ENCODE measurements around the gene KCNH3.
"Not testable (repeated sequence)": the region's sequence is repeated elsewhere in the genome, so short reads cannot be mapped to it uniquely, and the experiment has no call there.

The KCNH3 gene, protein sequence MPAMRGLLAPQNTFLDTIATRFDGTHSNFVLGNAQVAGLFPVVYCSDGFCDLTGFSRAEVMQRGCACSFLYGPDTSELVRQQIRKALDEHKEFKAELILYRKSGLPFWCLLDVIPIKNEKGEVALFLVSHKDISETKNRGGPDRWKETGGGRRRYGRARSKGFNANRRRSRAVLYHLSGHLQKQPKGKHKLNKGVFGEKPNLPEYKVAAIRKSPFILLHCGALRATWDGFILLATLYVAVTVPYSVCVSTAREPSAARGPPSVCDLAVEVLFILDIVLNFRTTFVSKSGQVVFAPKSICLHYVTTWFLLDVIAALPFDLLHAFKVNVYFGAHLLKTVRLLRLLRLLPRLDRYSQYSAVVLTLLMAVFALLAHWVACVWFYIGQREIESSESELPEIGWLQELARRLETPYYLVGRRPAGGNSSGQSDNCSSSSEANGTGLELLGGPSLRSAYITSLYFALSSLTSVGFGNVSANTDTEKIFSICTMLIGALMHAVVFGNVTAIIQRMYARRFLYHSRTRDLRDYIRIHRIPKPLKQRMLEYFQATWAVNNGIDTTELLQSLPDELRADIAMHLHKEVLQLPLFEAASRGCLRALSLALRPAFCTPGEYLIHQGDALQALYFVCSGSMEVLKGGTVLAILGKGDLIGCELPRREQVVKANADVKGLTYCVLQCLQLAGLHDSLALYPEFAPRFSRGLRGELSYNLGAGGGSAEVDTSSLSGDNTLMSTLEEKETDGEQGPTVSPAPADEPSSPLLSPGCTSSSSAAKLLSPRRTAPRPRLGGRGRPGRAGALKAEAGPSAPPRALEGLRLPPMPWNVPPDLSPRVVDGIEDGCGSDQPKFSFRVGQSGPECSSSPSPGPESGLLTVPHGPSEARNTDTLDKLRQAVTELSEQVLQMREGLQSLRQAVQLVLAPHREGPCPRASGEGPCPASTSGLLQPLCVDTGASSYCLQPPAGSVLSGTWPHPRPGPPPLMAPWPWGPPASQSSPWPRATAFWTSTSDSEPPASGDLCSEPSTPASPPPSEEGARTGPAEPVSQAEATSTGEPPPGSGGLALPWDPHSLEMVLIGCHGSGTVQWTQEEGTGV

DNA sequence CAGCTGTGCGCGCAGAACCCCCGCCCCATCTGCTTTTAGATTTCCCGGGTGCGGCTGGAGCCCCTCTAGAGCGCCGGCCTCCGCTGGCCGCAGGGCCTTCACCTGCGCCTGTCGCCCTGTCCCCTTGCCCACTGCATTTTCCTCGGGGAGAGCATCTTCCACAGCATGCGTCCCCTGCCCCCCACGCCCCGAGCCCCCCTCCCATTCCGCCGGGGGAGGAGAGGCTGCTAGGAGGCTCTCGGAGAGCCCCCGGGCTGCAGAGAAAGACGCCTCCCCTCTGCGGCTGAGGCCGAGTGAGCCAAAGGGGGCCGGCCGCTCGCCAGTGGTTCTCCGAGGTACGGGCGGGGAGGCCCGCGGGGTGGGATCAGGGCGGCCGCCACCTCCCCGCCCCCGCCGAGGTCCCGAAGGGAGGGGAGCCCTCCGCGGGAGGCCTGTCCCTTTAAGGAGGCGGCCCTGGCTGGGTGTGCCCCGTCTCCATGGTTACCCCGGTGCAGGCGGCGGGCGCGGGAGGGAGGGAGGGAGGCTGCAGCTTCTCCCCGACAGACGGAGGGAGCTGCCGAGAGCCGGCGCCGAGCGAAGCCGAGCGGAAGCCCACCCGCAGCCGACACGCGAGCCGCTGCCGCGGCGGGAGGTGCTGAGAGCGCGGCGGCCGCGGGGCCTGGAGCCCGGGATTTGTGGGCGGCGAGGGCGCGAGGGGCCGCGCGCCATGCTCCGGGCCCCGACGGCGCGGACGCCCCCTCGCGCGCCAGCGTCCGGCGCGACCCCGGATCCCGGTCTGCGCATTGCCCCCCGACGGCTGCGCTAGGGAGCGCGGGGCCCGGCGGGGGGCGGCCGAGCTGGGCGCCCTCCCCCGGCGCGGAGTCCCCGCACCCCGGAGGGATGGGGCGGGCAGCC, at the start of gene KCNH3:
Gene KCNH3 (plus strand): TSS at position 521 of the 894 bp plus-strand sequence. CDS start 387 bp downstream, outside the sequence.
- peak; percentile 17 to 20 for DNase-seq (ENCODE audit: low read depth in 2 of 2)

- DNase-seq (ENCODE audit: low read depth in 2 of 2): no peak
Measured at GRCh38 chr12:49489154-49489553, 49.7 kb upstream of the KCNH3 start.

DNA sequence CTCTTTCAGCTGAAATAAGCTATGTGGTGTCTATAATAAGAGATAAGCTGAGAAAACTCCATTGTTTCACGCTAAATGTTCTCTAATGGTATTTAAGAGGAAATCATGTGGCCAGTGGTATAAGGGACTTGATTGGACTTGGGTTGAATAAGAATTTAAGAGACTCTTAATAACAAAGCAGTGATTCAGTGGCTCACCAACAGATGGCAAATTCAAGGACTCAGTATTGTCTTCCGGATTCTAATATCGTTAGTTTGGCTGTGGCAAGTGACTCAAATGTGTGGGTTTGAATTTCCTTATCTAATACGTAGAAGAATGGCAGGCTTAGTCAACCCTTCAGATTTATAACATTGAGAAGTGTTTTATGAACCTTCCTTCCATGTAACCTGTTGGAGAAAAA, 49.1 kb upstream of the KCNH3 start:
- DNase-seq (ENCODE audit: low read depth in 2 of 2): no peak

GRCh38 chr12:49491823-49492222, 47.0 kb upstream of the KCNH3 start:
- no peak for DNase-seq (ENCODE audit: low read depth in 2 of 2)

DNA sequence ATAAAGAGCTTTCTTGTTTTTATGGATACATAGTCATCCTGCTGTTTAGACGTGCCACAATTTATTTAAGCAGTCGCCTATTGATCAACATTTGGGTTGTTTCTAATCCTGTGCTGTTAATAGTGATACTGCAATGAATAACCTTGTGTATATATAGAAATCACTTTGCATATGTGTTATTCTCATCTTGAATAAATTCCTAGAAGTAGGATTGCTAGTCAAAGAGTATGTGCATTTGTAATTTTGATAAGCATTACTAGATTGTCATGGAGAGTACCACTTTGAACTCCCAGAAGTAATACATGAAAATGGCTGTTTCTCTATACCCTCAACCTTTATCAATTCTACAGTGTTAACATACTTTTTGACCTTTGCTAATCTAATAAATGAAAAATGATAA, 44.9 kb upstream of the KCNH3 start:
- no peak for DNase-seq (ENCODE audit: low read depth in 2 of 2)

DNA sequence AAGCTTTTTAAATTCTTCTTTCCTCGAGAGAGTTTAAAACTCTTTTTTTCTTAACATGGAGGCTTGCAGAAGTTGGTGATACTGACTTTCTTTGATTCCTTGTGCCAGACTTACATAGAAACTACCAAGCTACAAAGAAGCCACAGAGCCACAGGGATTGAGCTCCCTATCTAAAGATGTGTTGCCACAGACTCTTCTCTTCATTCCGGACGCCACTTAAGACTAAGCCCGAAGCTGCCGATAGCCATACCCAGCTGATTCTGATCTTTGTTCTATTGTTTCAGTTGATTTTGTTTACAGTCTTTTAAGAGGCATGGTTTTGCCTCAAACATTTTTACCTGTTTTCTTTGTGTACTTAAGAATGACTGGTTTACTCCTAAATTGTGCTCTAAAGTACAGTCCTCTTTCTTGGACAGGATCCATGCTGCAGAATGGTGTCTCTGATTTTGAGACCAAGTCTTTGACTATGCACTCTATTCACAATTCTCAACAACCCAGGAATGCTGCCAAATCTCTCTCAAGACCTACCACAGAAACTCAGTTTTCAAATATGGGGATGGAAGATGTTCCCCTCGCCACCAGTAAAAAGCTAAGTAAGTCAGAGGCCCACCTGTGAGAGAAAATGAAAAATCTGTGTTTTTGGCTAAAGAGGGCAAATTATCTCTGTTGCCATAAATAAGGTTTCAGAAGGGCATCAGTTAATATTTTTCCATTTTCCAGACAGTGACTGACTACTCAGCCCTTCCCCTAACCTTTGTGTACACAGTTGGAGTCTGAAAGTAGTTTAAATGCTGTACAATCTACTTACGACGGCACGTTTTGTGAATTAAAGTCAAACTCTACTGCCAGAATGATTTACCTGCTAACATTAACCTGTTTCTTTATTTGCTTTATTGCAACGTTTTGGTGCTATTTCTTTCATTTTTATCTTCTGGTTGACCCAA, 42.1 kb upstream of the KCNH3 start:
- DNase-seq (ENCODE audit: low read depth in 2 of 2): no peak

DNA sequence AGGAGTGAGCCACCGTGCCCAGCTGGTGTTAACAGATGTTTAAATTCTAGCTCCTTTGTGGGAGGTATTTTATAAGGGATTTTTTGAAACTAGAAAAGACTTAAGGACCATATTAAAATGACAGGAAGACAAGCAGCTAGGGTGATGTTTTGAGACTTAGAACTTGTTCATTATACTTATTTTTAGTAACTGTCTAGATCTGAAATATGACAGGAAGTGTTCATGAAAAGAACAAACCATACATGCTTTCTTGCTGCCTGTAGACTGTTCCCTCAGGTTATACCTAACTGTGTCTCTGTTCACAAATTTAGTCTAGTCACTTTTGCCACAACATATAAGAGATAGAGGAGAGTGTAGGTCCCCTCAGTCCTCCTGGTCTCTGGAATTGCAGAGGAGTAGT, 36.9 kb upstream of the KCNH3 start:
- DNase-seq (ENCODE audit: low read depth in 2 of 2): no peak

- no peak for DNase-seq (ENCODE audit: low read depth in 2 of 2)
Measured at GRCh38 chr12:49502590-49502989, 36.2 kb upstream of the KCNH3 start.

GRCh38 chr12:49503674-49504180, 35.1 kb upstream of the KCNH3 start:
- DNase-seq (ENCODE audit: low read depth in 2 of 2): no peak

DNA sequence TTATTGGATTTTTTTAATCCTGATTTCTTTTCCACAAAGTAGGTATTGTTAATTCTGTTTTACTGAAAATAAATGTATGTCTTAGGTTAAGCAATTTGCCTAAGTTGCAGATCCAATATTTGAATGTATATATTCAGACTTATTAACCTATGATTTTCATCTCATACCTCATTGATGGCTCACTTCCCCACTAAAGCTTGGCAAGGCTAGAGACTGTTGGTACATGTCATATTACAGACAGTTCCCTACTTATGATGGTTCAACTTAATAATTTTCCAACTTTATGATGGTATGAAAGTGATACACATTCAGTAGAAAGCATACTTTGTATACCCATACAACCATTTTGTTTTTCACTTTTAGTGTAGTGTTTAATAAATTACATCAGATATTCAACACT, 33.2 kb upstream of the KCNH3 start:
- no peak for DNase-seq (ENCODE audit: low read depth in 2 of 2)

DNA sequence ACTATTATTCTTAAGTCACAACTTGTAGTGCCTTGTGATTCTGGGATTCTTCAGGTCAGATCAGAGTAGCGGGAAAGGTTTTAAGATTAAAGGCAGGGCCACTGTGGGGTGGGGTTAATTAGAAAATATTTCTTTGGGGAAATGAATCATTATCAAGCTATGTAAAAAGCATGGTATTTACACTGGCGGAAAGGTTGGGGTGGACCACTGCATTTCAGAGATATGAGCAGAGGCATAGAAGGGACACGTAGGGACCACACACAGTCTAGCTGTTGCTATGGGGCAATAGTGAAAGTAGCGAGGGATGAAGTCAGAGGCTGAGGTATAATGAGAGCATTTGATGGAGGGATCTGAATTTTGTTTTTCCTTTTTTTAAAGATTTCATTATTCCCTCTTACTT, 31.7 kb upstream of the KCNH3 start:
- DNase-seq (ENCODE audit: low read depth in 2 of 2): peak; percentile 66 to 77

DNA sequence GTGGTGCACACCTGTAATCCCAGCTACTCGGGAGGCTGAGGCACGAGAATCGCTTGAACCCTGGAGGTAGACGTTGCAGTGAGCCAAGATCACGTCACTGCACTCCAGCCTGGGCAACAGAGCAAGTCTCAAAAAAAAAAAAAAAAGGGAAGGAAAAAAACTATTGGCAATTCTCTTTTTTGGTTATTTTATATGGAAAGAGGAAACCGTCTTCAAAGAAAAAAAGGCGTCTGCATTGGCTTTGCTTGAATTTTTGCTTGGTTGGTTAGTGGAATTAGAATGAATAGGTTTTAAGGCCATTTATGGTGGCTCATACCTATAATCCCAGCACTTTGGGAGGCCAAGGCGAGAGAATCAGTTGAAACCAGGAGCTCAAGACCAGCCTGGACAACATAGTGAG, 29.1 kb upstream of the KCNH3 start:
- not testable (repeated sequence) for DNase-seq (ENCODE audit: low read depth in 2 of 2)

DNA sequence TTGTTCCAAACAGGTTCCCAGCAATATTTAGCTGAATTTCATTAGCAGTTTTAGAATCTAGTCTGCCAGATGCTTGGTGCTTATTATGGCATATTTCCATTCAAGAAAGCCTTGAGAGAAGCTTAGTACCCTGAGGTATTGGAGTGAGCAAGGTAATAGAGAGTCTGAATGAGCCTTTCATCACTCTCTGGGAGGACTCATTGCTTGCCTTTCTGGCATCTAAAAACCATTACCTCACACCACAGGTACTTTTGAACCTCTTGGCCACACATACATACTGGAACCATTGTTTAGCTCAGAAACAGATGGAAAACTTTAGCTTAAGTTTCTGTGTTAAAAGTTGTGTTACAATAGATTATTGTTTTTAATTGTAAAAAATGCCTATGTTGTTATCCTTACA, 27.4 kb upstream of the KCNH3 start:
- no peak for DNase-seq (ENCODE audit: low read depth in 2 of 2)

GRCh38 chr12:49512546-49512945, 26.3 kb upstream of the KCNH3 start:
- DNase-seq (ENCODE audit: low read depth in 2 of 2): no peak

DNA sequence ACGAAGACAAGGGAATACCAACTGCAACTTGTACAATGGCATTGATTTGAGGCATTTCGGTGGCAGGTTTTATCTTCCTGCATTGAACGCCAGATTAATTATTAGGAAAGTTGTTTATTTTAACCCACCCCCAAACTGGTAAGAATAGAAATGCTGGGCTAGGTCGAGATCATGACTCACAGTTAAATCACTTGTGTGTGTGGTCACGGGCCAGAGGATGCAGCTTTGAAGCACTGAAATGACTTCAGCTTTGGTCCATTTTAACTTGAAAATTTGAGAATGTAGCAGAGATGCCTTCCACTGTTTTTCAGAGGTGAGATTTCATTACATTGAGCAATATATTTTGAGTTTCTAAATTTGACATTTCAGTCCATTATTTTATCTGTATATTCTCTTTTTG, 23.6 kb upstream of the KCNH3 start:
- DNase-seq (ENCODE audit: low read depth in 2 of 2): peak; percentile 38 to 51

- DNase-seq (ENCODE audit: low read depth in 2 of 2): no peak
Measured at GRCh38 chr12:49518914-49519573, 19.8 kb upstream of the KCNH3 start.

- DNase-seq (ENCODE audit: low read depth in 2 of 2): no peak
Measured at GRCh38 chr12:49519574-49519936, 19.3 kb upstream of the KCNH3 start.

DNA sequence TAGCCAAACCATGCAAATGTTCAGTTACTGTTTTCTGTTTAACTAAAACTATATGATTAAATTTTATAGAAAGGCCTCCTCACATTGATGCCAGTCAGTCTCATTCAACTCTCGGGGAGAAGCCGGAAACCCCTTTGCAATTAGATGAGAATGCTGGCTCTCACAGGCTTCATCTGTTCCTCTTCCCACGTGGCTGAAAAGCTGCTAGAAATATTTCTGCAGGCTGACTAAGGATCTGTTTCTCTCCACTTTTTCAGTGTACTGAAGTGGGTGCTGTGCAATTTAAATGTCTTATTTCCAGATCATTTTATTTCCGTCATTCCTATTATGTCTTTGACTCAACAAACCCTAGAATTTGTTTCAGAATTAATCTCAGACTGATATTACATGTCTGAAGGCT, 17.4 kb upstream of the KCNH3 start:
- DNase-seq (ENCODE audit: low read depth in 2 of 2): no peak

DNA sequence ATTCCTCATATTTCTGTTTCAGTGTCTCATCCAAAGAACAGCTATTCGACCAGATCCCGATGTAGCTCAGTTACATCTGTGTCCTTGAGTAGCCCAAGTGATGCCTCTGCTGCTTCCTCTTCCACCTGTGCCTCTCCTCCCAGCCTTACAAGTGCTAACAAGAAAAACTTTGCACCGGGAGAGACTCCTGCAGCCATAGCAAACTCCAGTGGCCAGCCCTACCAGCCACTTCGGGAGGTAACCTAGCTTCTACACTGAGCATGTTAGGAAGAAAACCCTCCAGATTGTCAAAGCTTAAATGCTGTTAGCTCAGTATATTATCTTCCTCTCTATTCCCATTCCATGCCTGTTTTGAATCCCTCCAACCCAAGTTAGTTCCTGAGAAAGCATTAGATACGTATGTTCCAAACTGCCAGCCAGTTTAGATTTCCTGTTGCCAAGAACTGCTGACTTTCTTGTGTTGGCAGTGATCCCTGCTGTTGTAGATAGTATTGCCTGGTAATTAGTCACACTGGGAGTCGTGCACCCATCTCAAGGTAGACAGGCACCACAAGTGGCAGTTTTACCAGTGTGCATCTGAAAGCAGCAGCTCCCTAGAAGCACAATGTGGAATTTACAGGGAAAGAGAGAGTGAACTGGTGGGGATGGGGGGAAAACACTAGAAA, 14.0 kb upstream of the KCNH3 start:
- DNase-seq (ENCODE audit: low read depth in 2 of 2): no peak
